Measurements from ENCODE around the gene PRSS36. TPM values are rescaled to one million over a fixed set of nuclear protein-coding genes. Genes with fewer than 3 reads are reported as not detected.
A peak's percentile ranks its signal among the peaks of the same experiment; 100 is the strongest.

Gene PRSS36
- total and polyA plus RNA-seq, 3 donors from 2014 or later = 5.4 to 8.3 (median 7.1) TPM

DNA sequence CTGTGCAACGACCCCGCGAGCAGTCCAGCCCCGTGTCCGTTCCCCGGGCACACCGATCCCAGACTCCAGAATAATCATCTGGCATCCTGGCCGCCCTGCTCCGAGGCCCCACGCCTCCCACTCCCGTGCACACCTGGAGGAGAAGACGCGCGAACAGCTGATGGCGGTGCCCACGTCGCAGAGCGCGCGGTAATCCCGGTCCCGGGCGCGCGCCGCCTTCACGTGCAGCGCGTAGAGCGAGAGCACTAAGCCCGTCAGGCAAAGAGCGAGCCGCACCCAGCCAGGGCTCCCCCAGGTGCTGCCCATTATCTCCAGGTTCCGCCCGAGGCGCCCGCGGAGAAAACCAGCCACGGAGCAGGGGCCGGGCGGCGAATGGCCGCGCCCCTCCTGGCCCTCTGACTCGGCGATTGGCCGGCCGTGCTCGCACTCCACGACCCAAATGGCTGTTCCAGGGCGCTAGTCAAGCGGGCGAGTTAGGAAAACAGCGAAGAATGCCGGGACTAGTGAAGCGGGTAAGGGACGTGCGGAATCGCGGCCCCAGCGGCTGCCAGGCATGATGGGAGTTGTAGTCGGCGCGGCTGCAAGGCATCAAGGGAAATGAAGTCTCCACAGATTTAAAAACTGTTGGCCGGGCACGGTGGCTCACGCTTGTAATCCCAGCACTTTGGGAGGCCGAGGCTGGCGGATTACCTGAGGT, 55.3 kb downstream of the PRSS36 start, which contains the start of gene VKORC1:
VKORC1 (minus strand) TSS at position 374 of the 697 bp plus-strand sequence; CDS start at position 306, 68 bp downstream.
- intact Hi-C loops (cut with DNase I; ENCODE audit: low total_unique reads) = loop anchor here (5.0 kb wide), 1 partner anchor 112 kb away; no protein-coding TSS in a partner anchor
- WGBS, 2 donors = 1% methylated on average over 42 to 67 of the region's 69 CpGs
- peak within 1 kb of the TSS; percentile 80 to 87 for H3K4me3 ChIP-seq

DNA sequence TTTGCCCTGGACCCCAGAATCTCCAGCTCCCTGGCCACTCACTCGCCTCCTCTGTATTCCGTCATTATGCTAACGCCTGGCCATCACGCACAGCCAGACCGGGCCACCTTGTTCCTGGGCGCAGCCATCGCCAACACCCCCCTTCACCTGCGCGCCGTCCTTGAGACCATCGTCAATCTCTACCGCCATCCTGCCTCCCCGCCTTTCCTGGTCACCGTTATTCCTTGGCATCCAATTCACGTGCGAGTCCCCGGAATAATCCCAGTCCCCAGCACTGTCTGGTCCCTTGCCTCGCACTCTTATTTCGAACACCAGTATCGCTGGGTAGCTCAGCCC, 55.8 kb downstream of the PRSS36 start:
- H3K4me1 ChIP-seq = peaks cover 6% of the 10 kb centered on the region
- intact Hi-C loops (cut with DNase I; ENCODE audit: low total_unique reads) = no loop called here
- no peaks in the 10 kb centered on the region for H3K27me3 ChIP-seq
- H3K27ac ChIP-seq = peak overlapping the region; percentile 82
- 0% methylated on average over 20 of the region's 20 CpGs for WGBS, 2 donors
- peak overlapping the region; percentile 80 to 87 for H3K4me3 ChIP-seq
- TF ChIP-seq, protein P1, sequence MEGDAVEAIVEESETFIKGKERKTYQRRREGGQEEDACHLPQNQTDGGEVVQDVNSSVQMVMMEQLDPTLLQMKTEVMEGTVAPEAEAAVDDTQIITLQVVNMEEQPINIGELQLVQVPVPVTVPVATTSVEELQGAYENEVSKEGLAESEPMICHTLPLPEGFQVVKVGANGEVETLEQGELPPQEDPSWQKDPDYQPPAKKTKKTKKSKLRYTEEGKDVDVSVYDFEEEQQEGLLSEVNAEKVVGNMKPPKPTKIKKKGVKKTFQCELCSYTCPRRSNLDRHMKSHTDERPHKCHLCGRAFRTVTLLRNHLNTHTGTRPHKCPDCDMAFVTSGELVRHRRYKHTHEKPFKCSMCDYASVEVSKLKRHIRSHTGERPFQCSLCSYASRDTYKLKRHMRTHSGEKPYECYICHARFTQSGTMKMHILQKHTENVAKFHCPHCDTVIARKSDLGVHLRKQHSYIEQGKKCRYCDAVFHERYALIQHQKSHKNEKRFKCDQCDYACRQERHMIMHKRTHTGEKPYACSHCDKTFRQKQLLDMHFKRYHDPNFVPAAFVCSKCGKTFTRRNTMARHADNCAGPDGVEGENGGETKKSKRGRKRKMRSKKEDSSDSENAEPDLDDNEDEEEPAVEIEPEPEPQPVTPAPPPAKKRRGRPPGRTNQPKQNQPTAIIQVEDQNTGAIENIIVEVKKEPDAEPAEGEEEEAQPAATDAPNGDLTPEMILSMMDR (IDR thresholded peaks at IDR 0.05) = no peak
- TF ChIP-seq POLR2A (IDR thresholded peaks at IDR 0.05) = no peak
- peak; percentile 53 for DNase-seq
- H3K9me3 ChIP-seq = no peaks in the 10 kb centered on the region
- no peaks in the 10 kb centered on the region for H3K36me3 ChIP-seq (ENCODE audit: low read depth, missing control alignments)

More for the DNA sequence above, 55.3 kb downstream of the PRSS36 start, which contains the start of gene VKORC1:
- H3K9me3 ChIP-seq = no peaks in the 10 kb centered on the region
- no peak for TF ChIP-seq POLR2A (IDR thresholded peaks at IDR 0.05)
- TF ChIP-seq, protein P1 (IDR thresholded peaks at IDR 0.05) = peak in 2 of 3 experiments; percentile 12 to 21
- H3K4me1 ChIP-seq = peaks cover 6% of the 10 kb centered on the region
- peak; percentile 97 for DNase-seq
- no peaks in the 10 kb centered on the region for H3K27me3 ChIP-seq
- peak within 1 kb of the TSS; percentile 82 for H3K27ac ChIP-seq
- no peaks in the 10 kb centered on the region for H3K36me3 ChIP-seq (ENCODE audit: low read depth, missing control alignments)

DNA sequence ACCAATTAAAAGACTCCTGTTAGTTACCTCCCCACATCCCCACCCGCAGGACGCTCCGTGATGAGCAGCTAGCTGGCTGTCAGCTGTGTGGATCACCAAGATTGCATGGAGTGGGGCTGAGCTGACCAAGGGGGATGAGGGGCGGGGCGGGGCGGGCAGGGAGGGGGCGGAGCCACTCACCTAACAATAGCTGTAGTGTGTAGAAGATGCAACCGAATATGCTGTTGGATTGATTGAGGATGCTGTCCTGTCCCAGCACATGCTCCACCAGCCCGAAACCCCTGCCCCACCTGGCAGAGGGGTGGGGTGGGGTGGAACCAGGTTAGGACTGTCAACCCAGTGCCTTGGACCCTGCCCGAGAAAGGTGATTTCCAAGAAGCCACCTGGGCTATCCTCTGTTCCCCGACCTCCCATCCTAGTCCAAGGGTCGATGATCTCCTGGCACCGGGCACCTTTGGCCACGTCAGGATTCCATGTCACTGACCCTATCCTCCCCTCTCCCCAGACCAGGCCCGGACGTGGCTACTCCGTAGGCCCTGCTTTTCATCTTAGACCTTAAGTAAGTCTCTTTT, 56.6 kb downstream of the PRSS36 start:
- Histone ChIP-seq H3K4me1 (peaks cover 6% of the 10 kb centered on the region), H3K4me3 (no peak overlapping the region), H3K27me3 (no peaks in the 10 kb centered on the region), H3K9me3 (no peaks in the 10 kb centered on the region), H3K27ac (no peak overlapping the region), H3K36me3 (ENCODE audit: low read depth, missing control alignments) (no peaks in the 10 kb centered on the region)
- intact Hi-C loops (cut with DNase I; ENCODE audit: low total_unique reads) = no loop called here
- 25 to 39% methylated on average over 12 to 16 of the region's 17 CpGs for WGBS, 2 donors
- TF ChIP-seq, protein P1 (IDR thresholded peaks at IDR 0.05) = no peak
- no peak for TF ChIP-seq POLR2A (IDR thresholded peaks at IDR 0.05)
- DNase-seq = no peak

DNA sequence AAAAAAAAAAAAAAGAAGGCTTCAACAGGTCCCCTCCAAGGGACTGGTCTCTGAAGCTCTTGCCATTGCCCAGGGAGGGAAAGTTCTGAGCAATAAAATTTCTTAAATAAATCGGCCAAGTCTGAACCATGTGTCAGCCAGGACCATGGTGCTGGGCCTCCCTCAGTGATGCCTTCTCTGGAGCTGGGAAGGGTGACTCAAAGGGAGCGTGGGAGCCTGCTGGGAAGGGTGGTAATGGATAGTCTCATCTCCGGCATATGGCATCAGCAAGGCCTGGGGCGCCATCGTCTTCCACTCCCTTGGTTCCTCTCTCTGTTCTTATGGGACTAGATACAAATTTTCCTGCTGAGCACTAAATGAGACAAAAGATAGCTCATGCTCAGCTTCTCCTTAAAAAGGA, 57.5 kb downstream of the PRSS36 start:
- Histone ChIP-seq H3K27me3 (no peaks in the 10 kb centered on the region), H3K36me3 (ENCODE audit: low read depth, missing control alignments) (no peaks in the 10 kb centered on the region), H3K9me3 (no peaks in the 10 kb centered on the region), H3K27ac (no peak overlapping the region), H3K4me3 (no peak overlapping the region), H3K4me1 (peaks cover 6% of the 10 kb centered on the region)
- TF ChIP-seq, protein P1 (IDR thresholded peaks at IDR 0.05) = no peak
- no peak for TF ChIP-seq POLR2A (IDR thresholded peaks at IDR 0.05)
- DNase-seq = no peak
- 84 to 89% methylated on average over 5 of the region's 5 CpGs for WGBS, 2 donors
- intact Hi-C loops (cut with DNase I; ENCODE audit: low total_unique reads) = no loop called here

Data from testis (tissue), 3 donors.